HCT116 (cell line): ENCODE results near the gene TENM3. TPM values are rescaled to one million over a fixed set of nuclear protein-coding genes. Genes with fewer than 3 reads are reported as not detected.
A peak's percentile ranks its signal among the peaks of the same experiment; 100 is the strongest.

Experiments used
- ATAC-seq: fragments of 200-7000 bp; cut with Tn5 transposase; 2 replicates; pipeline ENCODE4 v1.9.1; 2020; ENCODE audit warnings: mild to moderate bottlenecking, moderate library complexity
- BruUV-seq: library from RNA; stranded (reverse); fragments of 400-500 nt; replicated peaks from 2 replicates; lab custom pipeline; 2021; lab: Mats Ljungman, UMichigan
- CTCF ChIA-PET: fragments of 300-600 bp; sonication (Branson Sonifier 250); formaldehyde crosslinking; loops from one replicate; lab custom pipeline; 2021; ENCODE audit warnings: antibody characterized with exemption; lab: Charles Lee
- POLR2A ChIA-PET: fragments of 300-600, 350-600 bp; sonication (Branson Sonifier 250); formaldehyde crosslinking; loops from one replicate; lab custom pipeline; 2021; ENCODE audit warnings: antibody characterized with exemption; lab: Charles Lee
- RAD21 ChIA-PET, 2 experiments: fragments of 300-600 bp; sonication (Branson Sonifier 250); formaldehyde crosslinking; loops; one replicate each; lab custom pipeline; 2023; ENCODE audit warnings: low total read pairs in 2 of 2; ENCODE audit not compliant: uncharacterized antibody in 2 of 2, unreplicated experiment in 2 of 2, low non-redundant PET in 1 of 2; lab: Charles Lee
- DNase-seq: peaks from one replicate; pipeline ENCODE4 v3.0.0-alpha.2; 2010; ENCODE audit warnings: low read depth, low spot score
- H2AFZ ChIP-seq: fragments of 200-600 bp; shearing (Covaris generic), sonication (generic); 2 replicates; pipeline ENCODE4 v1.6.1; 2017; ENCODE audit warnings: low read depth, mixed run types, mixed read lengths, antibody characterized with exemption, low read length; ENCODE audit not compliant: poor library complexity, severe bottlenecking
- H3K27ac ChIP-seq: 2 replicates; pipeline ENCODE4 v1.5.1; 2012; ENCODE audit warnings: low read depth, low read length
- H3K27me3 ChIP-seq: fragments of 200-600 bp; sonication (generic); 2 replicates; pipeline ENCODE4 v1.6.1; 2016; ENCODE audit warnings: mixed run types, low read length, mixed read lengths; ENCODE audit not compliant: insufficient read depth
- H3K36me3 ChIP-seq, 2 experiments: fragments of 200-500 bp in 1 of 2; fragments of 200-600 bp in 1 of 2; sonication (Bioruptor generic) in 1 of 2; sonication (generic) in 1 of 2; 2 replicates each; pipeline versions ENCODE4 v1.5.1 to v1.6.1; 2014 to 2016; ENCODE audit warnings: low read length in 2 of 2, inconsistent platforms in 1 of 2, mixed read lengths in 1 of 2, mixed run types in 1 of 2; ENCODE audit not compliant: insufficient read depth in 2 of 2, control insufficient read depth in 1 of 2
- H3K4me1 ChIP-seq, 2 experiments: fragments of 200-600 bp in 1 of 2; sonication (generic) in 1 of 2; 2 replicates each; pipeline versions ENCODE4 v1.5.1 to v1.6.1; 2012 to 2017; ENCODE audit warnings: low read length in 2 of 2, inconsistent platforms in 1 of 2, mild to moderate bottlenecking in 1 of 2, mixed read lengths in 1 of 2, mixed run types in 1 of 2, moderate library complexity in 1 of 2; ENCODE audit not compliant: insufficient read depth in 2 of 2, control insufficient read depth in 1 of 2
- H3K4me2 ChIP-seq: fragments of 200-600 bp; sonication (generic); 2 replicates; pipeline ENCODE4 v1.6.1; 2017; ENCODE audit warnings: mixed run types, low read length, mixed read lengths
- H3K4me3 ChIP-seq, 2 experiments: fragments of 200-600 bp in 1 of 2; sonication (generic) in 1 of 2; replicated peaks in 1 of 2; 2 replicates each; pipeline ENCODE4 v1.5.1; 2011 to 2016; ENCODE audit warnings: low read length in 2 of 2, control low read depth in 1 of 2, low read depth in 1 of 2, mild to moderate bottlenecking in 1 of 2, mixed read lengths in 1 of 2, mixed run types in 1 of 2
- H3K79me2 ChIP-seq: fragments of 200-600 bp; sonication (generic); 2 replicates; pipeline ENCODE4 v1.6.1; 2017; ENCODE audit warnings: mild to moderate bottlenecking, mixed run types, low read length, moderate library complexity, mixed read lengths; ENCODE audit not compliant: insufficient read depth
- H3K9ac ChIP-seq: fragments of 200-600 bp; sonication (generic); 2 replicates; pipeline ENCODE4 v1.6.1; 2016; ENCODE audit warnings: low read length, mixed read lengths
- H3K9me2 ChIP-seq: fragments of 200-600 bp; sonication (generic), shearing (Covaris generic); 2 replicates; pipeline ENCODE4 v1.6.1; 2017; ENCODE audit warnings: mixed run types, mild to moderate bottlenecking, moderate library complexity; ENCODE audit not compliant: insufficient read depth
- H3K9me3 ChIP-seq, 2 experiments: fragments of 200-500 bp in 1 of 2; fragments of 200-600 bp in 1 of 2; sonication (Bioruptor generic) in 1 of 2; sonication (generic) in 1 of 2; 2 replicates each; pipeline ENCODE4 v1.6.1; 2014 to 2017; ENCODE audit warnings: low read length in 2 of 2, mixed read lengths in 2 of 2, inconsistent platforms in 1 of 2, low read depth in 1 of 2, mild to moderate bottlenecking in 1 of 2, mixed run types in 1 of 2, moderate library complexity in 1 of 2; ENCODE audit not compliant: control insufficient read depth in 1 of 2, insufficient read depth in 1 of 2
- H4K20me1 ChIP-seq: fragments of 200-600 bp; sonication (generic), shearing (Covaris generic); 2 replicates; pipeline ENCODE4 v1.6.1; 2017; ENCODE audit warnings: mixed run types, mild to moderate bottlenecking, moderate library complexity; ENCODE audit not compliant: insufficient read depth
- CBX3 ChIP-seq: IDR thresholded peaks from 2 replicates; pipeline ENCODE4 v1.6.1; 2012; ENCODE audit warnings: low read depth
- CEBPB ChIP-seq: IDR thresholded peaks from 2 replicates; pipeline ENCODE4 v1.6.1; 2012; ENCODE audit warnings: low read depth
- ELF1 ChIP-seq: IDR thresholded peaks from 2 replicates; pipeline ENCODE4 v1.6.1; 2012; ENCODE audit warnings: low read depth, borderline replicate concordance
- EZH2 ChIP-seq: fragments of 200-600 bp; sonication (generic); IDR thresholded peaks from 2 replicates; pipeline ENCODE4 v1.6.1; 2017; ENCODE audit warnings: antibody characterized with exemption, mixed run types
- EZH2phosphoT487 ChIP-seq: fragments of 200-600 bp; IDR thresholded peaks from 2 replicates; pipeline ENCODE4 v1.6.1; 2018; ENCODE audit warnings: antibody characterized with exemption, borderline replicate concordance
- JUND ChIP-seq: IDR thresholded peaks from 2 replicates; pipeline ENCODE4 v1.6.1; 2012
- POLR2A ChIP-seq: IDR thresholded peaks from 2 replicates; pipeline ENCODE4 v1.7.0; 2011; ENCODE audit warnings: borderline replicate concordance; ENCODE audit not compliant: insufficient read depth, insufficient read length; ENCODE audit errors: extremely low read depth
- POLR2AphosphoS5 ChIP-seq: IDR thresholded peaks from 2 replicates; pipeline ENCODE4 v1.6.1; 2011; ENCODE audit warnings: mild to moderate bottlenecking, low read depth, low read length, moderate library complexity
- RAD21 ChIP-seq: IDR thresholded peaks from 2 replicates; pipeline ENCODE4 v1.6.1; 2012; ENCODE audit warnings: low read depth, mild to moderate bottlenecking
- SIN3A ChIP-seq: IDR thresholded peaks from 2 replicates; pipeline ENCODE4 v1.6.1; 2012; ENCODE audit warnings: low read depth
- SP1 ChIP-seq: IDR thresholded peaks from 2 replicates; pipeline ENCODE4 v1.6.1; 2012; ENCODE audit warnings: low read depth
- SRF ChIP-seq: IDR thresholded peaks from 2 replicates; pipeline ENCODE4 v1.6.1; 2012; ENCODE audit warnings: low read depth
- TCF7L2 ChIP-seq: IDR thresholded peaks from 2 replicates; pipeline ENCODE4 v1.7.0; 2011; ENCODE audit warnings: borderline replicate concordance, inconsistent platforms; ENCODE audit not compliant: insufficient read depth, insufficient read length; ENCODE audit errors: extremely low read depth
- ZBTB33 ChIP-seq: IDR thresholded peaks from 2 replicates; pipeline ENCODE4 v1.6.1; 2011; ENCODE audit warnings: mild to moderate bottlenecking, low read length, moderate library complexity; ENCODE audit not compliant: insufficient replicate concordance; ENCODE audit errors: extremely low read depth
- ZNF274 ChIP-seq: fragments of 200-500 bp; sonication (Bioruptor generic); IDR thresholded peaks from 2 replicates; pipeline ENCODE4 v1.6.1; 2014; ENCODE audit warnings: mild to moderate bottlenecking, low read depth, low read length, inconsistent platforms
- intact Hi-C: fragments of 100-400 bp; cut with micrococcal nuclease; formaldehyde crosslinking; loops from 2 replicates; pipeline ENCODE4 v1.10.0; 2022
- total RNA-seq: library from RNA; stranded (reverse); gene quantifications from one replicate; pipeline ENCODE4 v1.2.1, GENCODE V29; 2021; ENCODE audit not compliant: unreplicated experiment
- TF ChIP-seq, protein P1 (sequence below), 3 experiments: fragments of 200-600 bp in 1 of 3; sonication (generic) in 1 of 3; IDR thresholded peaks in 2 of 3; conservative IDR thresholded peaks in 1 of 3; 2 replicates each; pipeline ENCODE4 v1.5.1; 2012 to 2017; ENCODE audit warnings: low read depth in 2 of 3, low read length in 2 of 3, antibody characterized with exemption in 1 of 3, borderline replicate concordance in 1 of 3, control low read depth in 1 of 3, mild to moderate bottlenecking in 1 of 3, mixed read lengths in 1 of 3, mixed run types in 1 of 3, moderate library complexity in 1 of 3; ENCODE audit not compliant: insufficient read depth in 1 of 3
- TF ChIP-seq, protein P2 (sequence below): IDR thresholded peaks from 2 replicates; pipeline ENCODE4 v1.6.1; 2012; ENCODE audit warnings: low read depth
- TF ChIP-seq, protein P3 (sequence below): IDR thresholded peaks from 2 replicates; pipeline ENCODE4 v1.6.1; 2012

TENM3 gene
- total RNA-seq, 1 experiment from 2014 or later, result 0.54 TPM

GRCh38 chr4:182242787-182243186 lies 415 bp upstream of the TENM3 start:
- peaks cover 0 to 39% of the 10 kb centered on the region in 2 experiments; a peak in 2 of 4 replicates for H3K4me1 ChIP-seq
- CTCF ChIA-PET, result no interaction called here

More at GRCh38 chr4:182242787-182243186, 415 bp upstream of the TENM3 start:
- Histone ChIP-seq H4K20me1 (no peaks in the 10 kb centered on the region), H3K4me3 (no peak overlapping the region), H3K79me2 (no peaks in the 10 kb centered on the region), H3K9ac (no peak overlapping the region), H3K27ac (no peak overlapping the region), H3K9me3 (no peaks in the 10 kb centered on the region), H3K4me2 (peak overlapping the region; percentile 34), H3K27me3 (no peaks in the 10 kb centered on the region), H3K36me3 (no peaks in the 10 kb centered on the region), H2AFZ (no peak overlapping the region), H3K9me2 (no peaks in the 10 kb centered on the region)
- BruUV-seq, result no TSS peak
- POLR2A ChIA-PET, result no interaction called here
- ATAC-seq, result peak; percentile 19; the same call in 1 of the 2 replicates
- intact Hi-C loops, result no loop called here
- TF ChIP-seq SIN3A, result no peak
- TF ChIP-seq, protein P1, sequence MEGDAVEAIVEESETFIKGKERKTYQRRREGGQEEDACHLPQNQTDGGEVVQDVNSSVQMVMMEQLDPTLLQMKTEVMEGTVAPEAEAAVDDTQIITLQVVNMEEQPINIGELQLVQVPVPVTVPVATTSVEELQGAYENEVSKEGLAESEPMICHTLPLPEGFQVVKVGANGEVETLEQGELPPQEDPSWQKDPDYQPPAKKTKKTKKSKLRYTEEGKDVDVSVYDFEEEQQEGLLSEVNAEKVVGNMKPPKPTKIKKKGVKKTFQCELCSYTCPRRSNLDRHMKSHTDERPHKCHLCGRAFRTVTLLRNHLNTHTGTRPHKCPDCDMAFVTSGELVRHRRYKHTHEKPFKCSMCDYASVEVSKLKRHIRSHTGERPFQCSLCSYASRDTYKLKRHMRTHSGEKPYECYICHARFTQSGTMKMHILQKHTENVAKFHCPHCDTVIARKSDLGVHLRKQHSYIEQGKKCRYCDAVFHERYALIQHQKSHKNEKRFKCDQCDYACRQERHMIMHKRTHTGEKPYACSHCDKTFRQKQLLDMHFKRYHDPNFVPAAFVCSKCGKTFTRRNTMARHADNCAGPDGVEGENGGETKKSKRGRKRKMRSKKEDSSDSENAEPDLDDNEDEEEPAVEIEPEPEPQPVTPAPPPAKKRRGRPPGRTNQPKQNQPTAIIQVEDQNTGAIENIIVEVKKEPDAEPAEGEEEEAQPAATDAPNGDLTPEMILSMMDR (IDR thresholded peaks at IDR 0.05 in 2 of 3, conservative IDR thresholded peaks at IDR 0.05 in 1 of 3; ENCODE audit: borderline replicate concordance in 1 of 3, insufficient read depth in 1 of 3, low read depth in 2 of 3, low read length in 2 of 3), result no peak
- TF ChIP-seq, protein P2, sequence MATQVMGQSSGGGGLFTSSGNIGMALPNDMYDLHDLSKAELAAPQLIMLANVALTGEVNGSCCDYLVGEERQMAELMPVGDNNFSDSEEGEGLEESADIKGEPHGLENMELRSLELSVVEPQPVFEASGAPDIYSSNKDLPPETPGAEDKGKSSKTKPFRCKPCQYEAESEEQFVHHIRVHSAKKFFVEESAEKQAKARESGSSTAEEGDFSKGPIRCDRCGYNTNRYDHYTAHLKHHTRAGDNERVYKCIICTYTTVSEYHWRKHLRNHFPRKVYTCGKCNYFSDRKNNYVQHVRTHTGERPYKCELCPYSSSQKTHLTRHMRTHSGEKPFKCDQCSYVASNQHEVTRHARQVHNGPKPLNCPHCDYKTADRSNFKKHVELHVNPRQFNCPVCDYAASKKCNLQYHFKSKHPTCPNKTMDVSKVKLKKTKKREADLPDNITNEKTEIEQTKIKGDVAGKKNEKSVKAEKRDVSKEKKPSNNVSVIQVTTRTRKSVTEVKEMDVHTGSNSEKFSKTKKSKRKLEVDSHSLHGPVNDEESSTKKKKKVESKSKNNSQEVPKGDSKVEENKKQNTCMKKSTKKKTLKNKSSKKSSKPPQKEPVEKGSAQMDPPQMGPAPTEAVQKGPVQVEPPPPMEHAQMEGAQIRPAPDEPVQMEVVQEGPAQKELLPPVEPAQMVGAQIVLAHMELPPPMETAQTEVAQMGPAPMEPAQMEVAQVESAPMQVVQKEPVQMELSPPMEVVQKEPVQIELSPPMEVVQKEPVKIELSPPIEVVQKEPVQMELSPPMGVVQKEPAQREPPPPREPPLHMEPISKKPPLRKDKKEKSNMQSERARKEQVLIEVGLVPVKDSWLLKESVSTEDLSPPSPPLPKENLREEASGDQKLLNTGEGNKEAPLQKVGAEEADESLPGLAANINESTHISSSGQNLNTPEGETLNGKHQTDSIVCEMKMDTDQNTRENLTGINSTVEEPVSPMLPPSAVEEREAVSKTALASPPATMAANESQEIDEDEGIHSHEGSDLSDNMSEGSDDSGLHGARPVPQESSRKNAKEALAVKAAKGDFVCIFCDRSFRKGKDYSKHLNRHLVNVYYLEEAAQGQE, result no peak
- no peak for TF ChIP-seq JUND
- no peak for TF ChIP-seq CBX3
- no peak for TF ChIP-seq SP1
- TF ChIP-seq ZBTB33, result no peak
- TF ChIP-seq TCF7L2, result no peak
- TF ChIP-seq EZH2, result no peak
- no peak for TF ChIP-seq POLR2A
- no peak for TF ChIP-seq RAD21
- TF ChIP-seq ELF1, result no peak
- TF ChIP-seq EZH2phosphoT487, result no peak
- no peak for TF ChIP-seq SRF
- TF ChIP-seq CEBPB, result no peak
- TF ChIP-seq, protein P3, sequence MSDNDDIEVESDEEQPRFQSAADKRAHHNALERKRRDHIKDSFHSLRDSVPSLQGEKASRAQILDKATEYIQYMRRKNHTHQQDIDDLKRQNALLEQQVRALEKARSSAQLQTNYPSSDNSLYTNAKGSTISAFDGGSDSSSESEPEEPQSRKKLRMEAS, result no peak
- TF ChIP-seq ZNF274, result no peak
- TF ChIP-seq POLR2AphosphoS5, result no peak
- TF ChIP-seq, all 23 proteins: peak for 0
- no peak for DNase-seq
- RAD21 ChIA-PET, result no interaction called here
